GM18498 (cell line): Measurements from ENCODE around the gene LHFPL6.

Experiments used
- ATAC-seq: cut with Tn5 transposase; IDR thresholded peaks from one replicate; pipeline ENCODE4 v1.9.1; 2021; ENCODE audit warnings: mild to moderate bottlenecking, moderate library complexity; ENCODE audit not compliant: unreplicated experiment

LHFPL6 gene

GRCh38 chr13:39557285-39557955 lies 45.6 kb downstream of the LHFPL6 start:
- no peak for ATAC-seq

GRCh38 chr13:39556866-39557265 lies 46.1 kb downstream of the LHFPL6 start:
- no peak for ATAC-seq

GRCh38 chr13:39554371-39554770 lies 48.6 kb downstream of the LHFPL6 start:
- no peak for ATAC-seq

- no peak for ATAC-seq
Measured at GRCh38 chr13:39552246-39552645, 50.7 kb downstream of the LHFPL6 start.

GRCh38 chr13:39550931-39551330 lies 52.1 kb downstream of the LHFPL6 start:
- no peak for ATAC-seq

- ATAC-seq: no peak
Measured at GRCh38 chr13:39547108-39547507, 55.9 kb downstream of the LHFPL6 start.

DNA sequence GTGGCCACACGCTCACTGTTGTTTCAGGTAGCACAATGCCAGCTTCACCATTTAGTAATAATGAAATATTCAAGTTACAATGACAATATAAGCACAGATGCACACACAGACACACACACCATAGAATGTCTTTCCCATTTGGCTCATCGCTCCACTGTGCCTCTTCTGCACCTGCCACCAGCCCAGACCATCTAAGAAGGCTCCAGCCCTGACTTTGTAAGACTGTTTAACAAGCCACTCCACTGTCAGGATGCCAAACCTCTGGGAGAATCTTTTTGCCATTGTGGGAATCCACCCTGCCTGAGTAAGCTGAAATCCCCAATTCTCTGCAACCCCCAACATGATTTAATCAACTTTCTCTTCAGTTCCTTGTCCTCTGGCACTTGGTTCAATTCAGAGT lies 60.6 kb downstream of the LHFPL6 start:
- no peak for ATAC-seq

DNA sequence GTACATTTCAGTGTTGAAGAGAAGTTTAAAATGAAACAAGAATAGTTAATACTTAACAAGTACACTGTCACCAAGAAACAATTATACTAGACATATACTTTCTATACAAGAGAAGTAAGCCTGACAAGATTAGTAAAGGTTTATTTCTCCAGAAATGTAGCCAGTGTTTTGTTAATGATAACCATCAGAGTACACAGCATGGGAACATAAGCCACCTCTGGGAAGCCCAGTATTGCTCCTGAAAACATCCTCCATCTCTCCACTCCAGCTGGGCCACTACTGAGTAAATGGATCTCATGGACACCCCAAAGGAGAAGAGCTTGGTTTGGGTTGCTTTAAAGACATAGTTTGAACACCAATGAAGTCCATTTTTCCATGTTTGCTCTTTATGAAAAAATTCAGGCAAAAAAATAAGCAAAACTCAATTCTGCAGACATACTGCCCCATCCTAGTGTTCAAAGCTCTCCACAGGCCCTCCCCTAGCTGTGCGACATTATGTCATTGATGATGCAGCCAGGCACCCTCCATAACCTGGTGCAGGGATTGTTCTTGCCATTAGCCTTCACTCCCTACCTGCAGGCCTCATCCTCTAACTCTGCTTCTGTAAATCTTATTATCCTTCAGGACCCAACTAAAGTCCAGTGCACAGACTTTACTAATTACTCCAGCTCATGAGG lies 61.9 kb downstream of the LHFPL6 start:
- ATAC-seq: no peak

- ATAC-seq: no peak
Measured at GRCh38 chr13:39538816-39539790, 63.9 kb downstream of the LHFPL6 start.

GRCh38 chr13:39536906-39537305 lies 66.1 kb downstream of the LHFPL6 start:
- no peak for ATAC-seq

GRCh38 chr13:39536274-39536673 lies 66.7 kb downstream of the LHFPL6 start:
- ATAC-seq: no peak

DNA sequence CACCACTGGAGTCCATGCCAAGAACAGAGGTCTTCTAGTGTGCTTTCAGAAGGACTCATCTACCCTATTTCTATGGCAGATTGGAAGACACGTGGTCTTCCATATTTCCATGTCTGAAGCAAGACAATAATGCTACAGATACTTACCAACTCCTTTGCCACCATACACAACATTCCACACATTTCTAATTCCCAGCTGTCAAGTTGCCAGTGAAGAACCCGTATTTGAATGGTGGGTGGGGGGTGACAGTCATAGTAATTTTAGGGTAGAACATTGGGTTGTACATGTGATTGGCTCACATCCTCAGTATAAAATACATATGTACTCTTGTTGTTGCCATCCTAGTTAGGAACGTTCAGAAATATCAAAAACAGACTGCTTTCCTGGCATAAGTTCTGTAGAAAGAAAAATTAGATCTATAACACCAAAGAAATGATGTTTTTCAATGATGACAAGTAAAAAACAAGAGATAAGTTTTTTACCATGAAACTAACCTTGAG lies 69.3 kb downstream of the LHFPL6 start:
- no peak for ATAC-seq

DNA sequence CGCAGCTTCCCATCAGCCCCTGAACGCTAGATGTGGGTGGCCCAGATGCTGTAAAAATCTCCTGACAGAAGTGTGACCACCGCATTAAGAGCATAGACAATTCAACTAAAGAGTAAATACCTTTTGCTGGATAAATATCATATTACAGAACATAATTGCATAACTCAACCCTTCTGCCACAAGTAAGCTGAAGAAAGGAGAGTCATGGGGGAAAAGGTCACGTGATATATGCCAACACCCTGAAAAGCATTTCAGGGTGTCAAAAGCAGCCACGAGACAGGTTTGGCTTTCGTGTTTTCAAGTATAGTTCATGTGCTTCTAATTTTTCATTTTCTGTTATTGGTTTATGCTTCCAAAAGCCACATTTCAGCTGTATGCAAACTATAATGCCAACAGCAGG lies 71.3 kb downstream of the LHFPL6 start:
- no peak for ATAC-seq

DNA sequence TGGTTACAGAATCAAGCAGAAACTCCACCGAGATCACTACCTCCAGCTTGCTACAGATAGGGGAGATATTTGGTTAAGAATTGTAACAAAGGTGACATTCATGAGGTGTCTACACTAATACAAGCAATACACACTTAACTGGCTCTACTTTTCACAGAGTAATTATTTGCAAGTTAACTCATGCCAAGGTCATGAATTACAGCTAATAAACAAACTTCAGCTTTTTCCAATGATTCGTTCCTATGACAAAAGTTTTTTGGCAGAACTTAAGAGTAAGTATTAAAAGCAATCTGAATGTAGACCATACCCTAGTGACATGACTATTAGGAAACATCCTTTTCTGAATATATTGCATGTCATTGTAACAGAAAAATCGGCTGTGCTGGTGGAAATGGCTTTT lies 72.1 kb downstream of the LHFPL6 start:
- ATAC-seq: no peak

DNA sequence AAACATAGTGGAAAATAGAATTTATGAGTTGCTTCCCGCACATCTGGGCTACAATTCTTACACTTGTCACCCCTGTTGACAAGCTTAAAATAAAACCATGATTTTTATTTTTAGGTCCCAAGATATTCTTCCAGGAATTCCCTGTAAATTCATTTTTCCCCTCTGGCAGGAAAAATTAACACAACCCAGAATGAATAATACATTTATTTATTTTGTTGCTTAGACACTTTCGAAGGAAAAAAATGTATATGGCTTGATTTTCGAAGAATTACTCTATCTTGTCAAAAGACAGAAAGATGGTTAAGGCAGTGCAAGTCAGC lies 74.4 kb downstream of the LHFPL6 start:
- ATAC-seq: no peak

DNA sequence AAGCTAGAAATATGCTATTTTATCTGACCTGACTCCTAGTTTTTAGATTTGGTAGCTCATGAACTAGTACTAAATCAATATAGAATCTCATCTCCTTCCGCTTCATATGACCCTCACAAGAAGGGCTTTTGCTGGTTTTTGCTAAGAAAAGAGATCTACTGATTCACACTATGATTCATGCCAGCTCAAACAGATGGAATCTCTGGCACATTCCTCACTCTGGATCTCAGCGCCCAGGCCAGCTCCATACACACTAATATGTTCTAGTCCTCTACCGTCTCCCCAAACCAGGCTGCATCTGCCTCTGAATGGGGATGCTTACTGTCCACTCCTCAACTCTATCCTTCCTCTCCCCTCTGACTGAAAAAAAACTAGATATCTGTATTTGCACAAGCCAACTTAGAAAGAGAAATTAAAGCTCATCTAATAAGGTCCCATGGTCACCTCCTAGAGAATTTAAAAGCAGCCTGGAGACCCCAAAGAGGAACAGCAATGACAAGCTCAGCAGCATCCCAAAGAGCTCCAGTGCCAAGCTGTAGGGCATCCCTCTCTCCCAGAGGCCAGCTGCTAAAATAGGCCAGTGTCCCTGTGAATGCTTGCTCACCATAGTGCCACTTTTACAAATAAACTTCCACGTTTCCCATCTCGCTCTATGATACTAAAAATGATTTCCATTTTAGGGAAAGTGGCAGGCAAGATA lies 74.9 kb downstream of the LHFPL6 start:
- no peak for ATAC-seq

DNA sequence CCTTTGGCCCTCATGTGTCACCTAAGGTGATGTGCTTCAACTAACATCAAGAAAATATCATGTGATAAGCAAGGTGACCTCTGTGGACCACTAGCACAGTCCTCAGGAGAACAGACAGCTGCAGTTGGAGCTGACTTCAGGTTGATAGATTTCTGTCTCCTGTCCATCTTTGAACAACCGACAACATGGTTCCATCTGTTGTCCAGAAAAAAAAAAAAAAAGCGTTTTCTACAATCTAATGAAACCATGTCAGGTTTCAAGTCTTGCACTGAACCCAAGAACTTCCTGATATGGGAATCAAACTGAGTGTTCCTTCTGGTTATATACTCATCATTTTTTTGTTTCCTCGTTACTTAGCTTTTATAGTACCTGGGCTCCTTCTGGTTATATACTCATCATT lies 75.7 kb downstream of the LHFPL6 start:
- no peak for ATAC-seq

DNA sequence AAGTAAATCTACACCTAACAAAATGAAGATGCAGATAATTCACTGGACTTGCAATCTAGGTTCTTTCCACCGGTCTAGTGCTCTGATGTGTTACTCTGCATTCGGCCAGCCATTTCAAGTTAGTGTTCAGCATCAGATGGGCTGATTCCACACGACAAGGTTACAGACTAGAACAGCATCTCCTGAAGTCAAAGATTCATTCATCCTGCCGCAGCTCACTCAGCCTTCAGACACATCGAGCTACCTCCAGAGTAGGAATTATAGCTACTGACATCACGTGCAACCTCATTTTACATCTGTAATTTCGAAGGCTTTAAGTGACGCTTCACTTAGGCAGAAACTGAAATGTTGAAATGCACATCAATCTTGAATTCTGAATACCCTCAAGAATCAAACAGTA lies 76.5 kb downstream of the LHFPL6 start:
- ATAC-seq: no peak

DNA sequence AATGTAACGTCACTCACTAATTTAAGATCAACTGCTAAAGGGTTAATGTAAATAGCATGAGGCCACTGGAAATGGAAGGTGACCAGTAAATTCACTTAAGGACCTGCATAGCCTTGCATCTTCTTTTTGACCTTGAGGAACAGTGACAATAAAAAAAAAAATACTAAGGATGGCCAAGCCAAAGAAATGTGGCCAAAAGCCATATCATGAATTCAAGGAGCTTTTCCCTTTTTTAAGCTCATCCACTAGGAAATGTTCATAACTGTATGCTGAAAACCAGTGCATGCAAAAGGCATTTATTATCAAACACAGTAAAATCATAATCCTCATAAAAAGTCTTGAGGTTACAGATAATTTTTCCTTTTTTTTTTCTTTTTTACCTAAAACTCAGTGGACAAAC lies 77.5 kb downstream of the LHFPL6 start:
- ATAC-seq: no peak

- ATAC-seq: no peak
Measured at GRCh38 chr13:39524795-39525194, 78.2 kb downstream of the LHFPL6 start.

GRCh38 chr13:39522329-39522728 lies 80.7 kb downstream of the LHFPL6 start:
- ATAC-seq: no peak
